Skeletal muscle satellite cell (primary cell): Measurements from ENCODE around the gene POLN.

Experiments
- H3K27me3 ChIP-seq: 2 replicates; pipeline ENCODE4 v1.7.0; 2013; ENCODE audit warnings: low read length; ENCODE audit not compliant: control insufficient read depth, insufficient read depth
- H3K36me3 ChIP-seq: 2 replicates; pipeline ENCODE4 v1.7.0; 2013; ENCODE audit warnings: mild to moderate bottlenecking, control low read depth, low read length; ENCODE audit not compliant: insufficient read depth
- H3K4me1 ChIP-seq: 2 replicates; pipeline ENCODE4 v1.7.0; 2013; ENCODE audit warnings: low read length; ENCODE audit not compliant: control insufficient read depth, insufficient read depth
- H3K4me2 ChIP-seq: 2 replicates; pipeline ENCODE4 v1.7.0; 2013; ENCODE audit warnings: mild to moderate bottlenecking, low read length
- H3K4me3 ChIP-seq: 2 replicates; pipeline ENCODE4 v1.7.0; 2013; ENCODE audit warnings: low read length
- H3K9ac ChIP-seq: 2 replicates; pipeline ENCODE4 v1.7.0; 2013; ENCODE audit warnings: mild to moderate bottlenecking, low read depth, low read length, moderate library complexity
- H3K9me3 ChIP-seq: replicated peaks from 2 replicates; pipeline ENCODE4 v1.7.0; 2013; ENCODE audit warnings: mild to moderate bottlenecking, control low read depth, low read length

POLN gene

GRCh38 chr4:2051086-2051485, 190.8 kb downstream of the POLN start:
- H3K4me3 ChIP-seq: no peak overlapping the region
- H3K4me1 ChIP-seq: no peaks in the 10 kb centered on the region
- no peak overlapping the region for H3K9ac ChIP-seq
- H3K4me2 ChIP-seq: no peak overlapping the region
- no peaks in the 10 kb centered on the region for H3K9me3 ChIP-seq
- H3K27me3 ChIP-seq: peaks cover 37% of the 10 kb centered on the region
- H3K36me3 ChIP-seq: no peaks in the 10 kb centered on the region

- H3K4me2 ChIP-seq: no peak overlapping the region
- peaks cover 37% of the 10 kb centered on the region for H3K27me3 ChIP-seq
- H3K4me1 ChIP-seq: peaks cover 8% of the 10 kb centered on the region
- no peaks in the 10 kb centered on the region for H3K9me3 ChIP-seq
- H3K4me3 ChIP-seq: no peak overlapping the region
- H3K9ac ChIP-seq: no peak overlapping the region
- no peaks in the 10 kb centered on the region for H3K36me3 ChIP-seq
These were observed 192.1 kb downstream of the POLN start for GRCh38 chr4:2049811-2050210.

DNA sequence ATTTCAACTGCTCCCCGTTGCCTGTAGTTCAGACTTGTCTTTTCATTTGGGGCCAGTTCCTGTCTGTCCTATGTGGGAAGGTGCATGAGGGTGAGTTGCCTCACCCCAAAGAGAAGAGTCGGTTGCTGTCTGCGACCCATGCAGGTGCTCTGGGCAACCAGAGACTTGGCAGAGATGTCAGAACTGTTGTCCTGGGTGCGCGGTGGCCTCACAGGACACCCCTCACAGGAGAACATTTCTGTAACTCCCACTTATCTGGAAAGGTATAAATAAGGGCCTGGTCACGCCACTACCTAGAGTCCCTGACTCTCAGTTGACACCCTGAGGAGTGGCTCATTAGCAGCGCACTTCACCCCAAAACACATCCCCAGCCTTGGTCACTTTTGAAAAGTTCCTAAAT, 192.5 kb downstream of the POLN start:
- H3K27me3 ChIP-seq: peaks cover 37% of the 10 kb centered on the region
- H3K36me3 ChIP-seq: no peaks in the 10 kb centered on the region
- H3K4me2 ChIP-seq: no peak overlapping the region
- no peak overlapping the region for H3K4me3 ChIP-seq
- H3K9ac ChIP-seq: no peak overlapping the region
- H3K9me3 ChIP-seq: no peaks in the 10 kb centered on the region
- H3K4me1 ChIP-seq: peaks cover 8% of the 10 kb centered on the region

DNA sequence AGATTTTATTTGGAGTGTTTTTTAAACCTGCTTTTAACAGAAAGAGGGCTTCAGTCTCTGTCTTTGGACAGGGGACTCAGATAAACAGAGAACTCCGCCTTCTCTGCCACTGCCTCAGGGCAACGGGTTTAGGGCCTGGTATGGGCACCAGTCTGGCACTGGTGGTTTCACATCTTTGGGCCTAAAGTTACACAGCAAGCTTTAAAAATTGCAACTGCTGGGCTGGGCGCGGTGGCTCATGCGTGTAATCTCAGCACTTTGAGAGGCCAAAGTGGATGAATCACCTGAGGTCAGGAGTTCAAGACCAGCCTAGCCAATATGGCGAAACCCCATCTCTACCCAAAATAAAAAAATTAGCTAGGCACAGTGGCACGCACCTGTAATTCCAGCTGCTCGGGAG, 193.1 kb downstream of the POLN start:
- H3K9ac ChIP-seq: no peak overlapping the region
- H3K36me3 ChIP-seq: peaks cover 3% of the 10 kb centered on the region
- H3K27me3 ChIP-seq: peaks cover 32% of the 10 kb centered on the region
- H3K4me3 ChIP-seq: no peak overlapping the region
- peaks cover 8% of the 10 kb centered on the region for H3K4me1 ChIP-seq
- H3K9me3 ChIP-seq: no peaks in the 10 kb centered on the region
- H3K4me2 ChIP-seq: no peak overlapping the region

DNA sequence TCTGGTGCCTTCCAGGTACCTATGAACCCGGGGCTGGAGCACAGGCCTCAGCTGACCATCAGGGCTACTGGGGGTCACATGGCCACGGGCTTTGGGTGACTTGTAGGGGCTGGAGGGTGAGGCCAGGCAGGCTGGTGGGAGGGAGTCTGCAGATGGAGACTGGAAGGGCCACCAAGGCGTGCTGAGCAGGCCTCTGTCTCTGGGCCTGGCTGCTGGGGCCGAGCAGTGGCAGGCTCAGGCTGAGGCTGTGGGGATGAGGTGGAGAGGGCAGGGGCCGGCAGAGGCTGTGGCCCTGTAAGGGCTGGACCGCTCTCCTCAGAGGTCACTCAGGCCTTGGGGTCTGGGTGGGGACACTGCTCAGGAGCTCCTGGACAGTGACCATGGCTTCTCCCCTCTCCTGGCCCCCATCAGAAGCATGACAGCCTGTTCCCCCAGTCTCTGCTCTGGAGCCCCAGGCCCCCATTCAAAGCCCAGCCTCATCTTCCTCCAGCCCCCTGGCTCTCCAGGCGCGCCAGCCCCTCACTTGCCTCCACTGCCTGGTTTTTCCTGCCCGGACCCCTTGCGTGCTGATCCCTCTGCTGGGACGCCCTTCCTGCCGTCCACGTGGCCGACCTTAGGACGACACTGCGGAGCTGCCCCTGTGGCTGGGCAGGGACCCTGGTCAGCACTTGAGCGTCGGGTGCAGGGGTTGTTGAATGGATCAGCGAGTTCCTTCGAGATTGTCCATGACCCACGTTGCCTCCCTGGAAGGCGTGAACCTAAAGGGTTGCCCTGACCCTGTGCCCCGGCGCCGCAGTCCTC, 193.9 kb downstream of the POLN start:
- no peaks in the 10 kb centered on the region for H3K9me3 ChIP-seq
- H3K36me3 ChIP-seq: peaks cover 4% of the 10 kb centered on the region
- H3K4me1 ChIP-seq: peaks cover 8% of the 10 kb centered on the region
- H3K4me2 ChIP-seq: no peak overlapping the region
- H3K27me3 ChIP-seq: peaks cover 32% of the 10 kb centered on the region
- H3K9ac ChIP-seq: no peak overlapping the region
- H3K4me3 ChIP-seq: no peak overlapping the region

GRCh38 chr4:2047031-2047660, 194.8 kb downstream of the POLN start:
- no peak overlapping the region for H3K4me2 ChIP-seq
- no peaks in the 10 kb centered on the region for H3K9me3 ChIP-seq
- H3K27me3 ChIP-seq: peaks cover 25% of the 10 kb centered on the region
- no peak overlapping the region for H3K9ac ChIP-seq
- peaks cover 4% of the 10 kb centered on the region for H3K36me3 ChIP-seq
- H3K4me3 ChIP-seq: no peak overlapping the region
- H3K4me1 ChIP-seq: peaks cover 12% of the 10 kb centered on the region

GRCh38 chr4:2046031-2046961, 195.6 kb downstream of the POLN start:
- Histone ChIP-seq H3K9ac (no peak overlapping the region), H3K4me3 (no peak overlapping the region), H3K36me3 (peaks cover 4% of the 10 kb centered on the region), H3K4me2 (no peak overlapping the region), H3K4me1 (peaks cover 16% of the 10 kb centered on the region), H3K27me3 (peaks cover 23% of the 10 kb centered on the region), H3K9me3 (no peaks in the 10 kb centered on the region)

GRCh38 chr4:2045518-2045951, 196.4 kb downstream of the POLN start:
- H3K36me3 ChIP-seq: peaks cover 4% of the 10 kb centered on the region
- H3K9ac ChIP-seq: no peak overlapping the region
- no peak overlapping the region for H3K4me2 ChIP-seq
- H3K4me3 ChIP-seq: no peak overlapping the region
- peaks cover 19% of the 10 kb centered on the region for H3K27me3 ChIP-seq
- no peaks in the 10 kb centered on the region for H3K9me3 ChIP-seq
- peaks cover 20% of the 10 kb centered on the region for H3K4me1 ChIP-seq

- H3K9ac ChIP-seq: no peak overlapping the region
- H3K27me3 ChIP-seq: peaks cover 15% of the 10 kb centered on the region
- H3K4me1 ChIP-seq: peaks cover 20% of the 10 kb centered on the region
- no peak overlapping the region for H3K4me3 ChIP-seq
- H3K4me2 ChIP-seq: no peak overlapping the region
- H3K36me3 ChIP-seq: peaks cover 4% of the 10 kb centered on the region
- H3K9me3 ChIP-seq: no peaks in the 10 kb centered on the region
These were observed 197.1 kb downstream of the POLN start for GRCh38 chr4:2044542-2045517.

DNA sequence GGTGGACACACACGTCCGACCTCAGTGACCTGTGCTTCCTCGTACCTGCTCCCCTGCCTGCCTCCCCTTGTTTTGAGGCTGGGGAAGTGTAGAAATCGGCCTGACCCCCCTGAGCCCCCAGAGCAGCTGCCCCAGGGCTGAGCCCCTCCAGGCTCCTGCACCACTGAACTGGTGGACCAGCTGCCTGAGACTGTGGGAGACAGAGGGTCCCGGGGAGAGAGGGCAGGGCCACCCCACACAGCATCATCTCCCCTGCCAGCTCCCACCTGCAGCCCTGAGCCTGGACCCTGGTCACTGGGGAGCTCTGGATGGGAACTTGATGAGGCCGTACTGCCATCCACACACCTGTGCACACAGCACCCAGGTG, 197.8 kb downstream of the POLN start:
- Histone ChIP-seq H3K9me3 (no peaks in the 10 kb centered on the region), H3K4me3 (no peak overlapping the region), H3K4me2 (no peak overlapping the region), H3K36me3 (peaks cover 4% of the 10 kb centered on the region), H3K9ac (no peak overlapping the region), H3K4me1 (peaks cover 20% of the 10 kb centered on the region), H3K27me3 (peaks cover 13% of the 10 kb centered on the region)
